Measurements from ENCODE around the gene INS.

The INS gene

DNA sequence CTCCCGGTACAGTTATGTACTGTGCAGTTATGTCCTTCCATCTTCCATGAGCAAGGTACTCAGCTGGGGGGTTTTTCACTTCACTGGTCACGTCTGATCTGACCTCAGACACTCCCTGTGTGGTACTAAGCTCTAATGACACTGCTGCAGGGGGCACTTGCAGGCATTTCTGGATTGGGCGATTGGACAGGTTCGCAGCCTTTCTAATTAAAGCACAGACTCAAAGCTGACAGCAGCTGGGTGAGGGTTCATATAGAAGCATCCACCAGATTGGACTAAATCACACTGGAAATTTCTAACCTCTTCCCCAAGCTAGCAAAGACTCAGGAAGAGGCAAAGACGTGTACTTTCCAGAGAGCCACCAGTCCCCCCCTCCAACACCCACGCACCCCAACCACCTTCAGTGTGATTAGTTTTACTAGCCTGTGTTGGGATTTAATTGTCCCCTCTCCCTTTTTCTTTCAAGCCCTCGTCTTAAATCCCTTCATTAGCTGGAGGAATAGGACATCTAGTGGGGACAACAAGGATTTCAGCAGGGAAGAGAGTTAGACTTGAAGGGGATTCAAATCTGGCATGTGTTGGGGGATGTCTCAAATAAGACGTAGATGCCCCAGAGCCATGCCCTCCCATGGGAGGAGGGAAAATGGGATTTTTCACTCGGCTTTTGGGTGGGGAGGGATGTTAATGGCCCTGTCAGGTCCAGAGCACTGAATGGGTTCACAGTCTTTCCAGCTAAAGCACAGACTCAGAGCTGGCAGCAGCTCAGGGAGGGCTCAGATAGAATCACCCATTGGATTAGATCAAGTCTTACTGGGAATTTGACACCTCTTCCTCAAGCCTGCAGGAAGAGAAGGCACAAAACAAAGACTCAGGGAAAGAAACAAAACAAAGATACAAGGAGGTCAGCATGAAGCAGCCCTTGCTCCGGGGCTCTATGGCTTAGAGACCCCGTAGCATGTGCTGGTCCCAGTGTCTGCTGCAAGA lies 10.9 kb downstream of the INS start:
- DNase-seq = no peak
- H3K27ac ChIP-seq = no peak overlapping the region
- in situ Hi-C loops (cut with HindIII; ENCODE audit: low pct_ligation_motif_present, low sequenced_read_pairs) = no loop called here
- H3K4me3 ChIP-seq (ENCODE audit: low read depth, low read length) = no peak overlapping the region
- TF ChIP-seq, protein P1, sequence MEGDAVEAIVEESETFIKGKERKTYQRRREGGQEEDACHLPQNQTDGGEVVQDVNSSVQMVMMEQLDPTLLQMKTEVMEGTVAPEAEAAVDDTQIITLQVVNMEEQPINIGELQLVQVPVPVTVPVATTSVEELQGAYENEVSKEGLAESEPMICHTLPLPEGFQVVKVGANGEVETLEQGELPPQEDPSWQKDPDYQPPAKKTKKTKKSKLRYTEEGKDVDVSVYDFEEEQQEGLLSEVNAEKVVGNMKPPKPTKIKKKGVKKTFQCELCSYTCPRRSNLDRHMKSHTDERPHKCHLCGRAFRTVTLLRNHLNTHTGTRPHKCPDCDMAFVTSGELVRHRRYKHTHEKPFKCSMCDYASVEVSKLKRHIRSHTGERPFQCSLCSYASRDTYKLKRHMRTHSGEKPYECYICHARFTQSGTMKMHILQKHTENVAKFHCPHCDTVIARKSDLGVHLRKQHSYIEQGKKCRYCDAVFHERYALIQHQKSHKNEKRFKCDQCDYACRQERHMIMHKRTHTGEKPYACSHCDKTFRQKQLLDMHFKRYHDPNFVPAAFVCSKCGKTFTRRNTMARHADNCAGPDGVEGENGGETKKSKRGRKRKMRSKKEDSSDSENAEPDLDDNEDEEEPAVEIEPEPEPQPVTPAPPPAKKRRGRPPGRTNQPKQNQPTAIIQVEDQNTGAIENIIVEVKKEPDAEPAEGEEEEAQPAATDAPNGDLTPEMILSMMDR (IDR thresholded peaks at IDR 0.05; ENCODE audit: low read depth, low read length, missing control alignments) = peak; percentile 75
- peaks cover 34% of the 10 kb centered on the region for H3K27me3 ChIP-seq (replicated peaks)
- no peaks in the 10 kb centered on the region for H3K36me3 ChIP-seq (replicated peaks)

DNA sequence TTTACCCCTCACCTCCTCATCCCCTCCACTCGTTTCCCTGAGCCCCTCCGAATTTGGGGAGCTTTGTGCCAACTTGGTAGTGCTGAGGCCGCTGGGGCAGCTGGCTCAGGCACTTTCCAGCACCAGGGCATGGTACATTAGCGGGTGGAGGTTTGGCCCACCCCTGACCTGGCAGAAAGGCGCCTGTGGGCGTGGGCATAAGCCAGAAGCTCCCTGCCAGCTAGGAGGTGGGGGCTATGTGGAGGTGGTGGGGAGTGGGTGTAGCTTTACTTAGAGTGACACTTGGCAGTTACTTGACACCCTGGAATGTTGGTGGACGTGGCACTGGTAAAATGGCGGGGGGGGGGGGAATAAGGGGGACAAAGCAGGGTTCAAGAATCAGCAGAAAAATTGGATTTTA lies 11.5 kb downstream of the INS start:
- in situ Hi-C loops (cut with HindIII; ENCODE audit: low pct_ligation_motif_present, low sequenced_read_pairs) = no loop called here
- Histone ChIP-seq H3K27ac (no peak overlapping the region), H3K27me3 (replicated peaks) (peaks cover 40% of the 10 kb centered on the region), H3K4me3 (ENCODE audit: low read depth, low read length) (no peak overlapping the region), H3K36me3 (replicated peaks) (no peaks in the 10 kb centered on the region)
- TF ChIP-seq, protein P1 (IDR thresholded peaks at IDR 0.05; ENCODE audit: low read depth, low read length, missing control alignments) = no peak
- no peak for DNase-seq

DNA sequence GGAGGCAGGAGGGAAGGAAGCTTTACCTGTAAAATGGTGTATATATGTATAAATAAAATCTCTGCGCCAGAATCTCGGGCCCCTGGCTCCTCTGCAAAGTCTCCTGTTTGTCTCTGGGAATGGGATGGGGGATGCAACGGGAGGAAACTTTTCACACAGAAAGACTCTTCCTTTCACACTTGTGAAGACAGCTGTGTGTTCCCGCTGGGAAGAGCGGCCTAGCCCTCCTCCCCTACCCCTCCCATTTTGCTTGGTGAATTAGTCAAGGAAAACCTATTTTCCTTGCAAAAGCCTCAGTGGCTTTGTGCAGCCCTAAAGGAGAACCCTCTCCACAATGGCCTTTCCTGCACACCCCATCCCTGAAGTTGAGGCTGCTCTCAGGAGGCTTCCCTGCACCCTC lies 12.4 kb downstream of the INS start:
- in situ Hi-C loops (cut with HindIII; ENCODE audit: low pct_ligation_motif_present, low sequenced_read_pairs) = no loop called here
- DNase-seq = no peak
- no peaks in the 10 kb centered on the region for H3K36me3 ChIP-seq (replicated peaks)
- peaks cover 49% of the 10 kb centered on the region for H3K27me3 ChIP-seq (replicated peaks)
- no peak overlapping the region for H3K27ac ChIP-seq
- H3K4me3 ChIP-seq (ENCODE audit: low read depth, low read length) = no peak overlapping the region
- TF ChIP-seq, protein P1 (IDR thresholded peaks at IDR 0.05; ENCODE audit: low read depth, low read length, missing control alignments) = no peak

DNA sequence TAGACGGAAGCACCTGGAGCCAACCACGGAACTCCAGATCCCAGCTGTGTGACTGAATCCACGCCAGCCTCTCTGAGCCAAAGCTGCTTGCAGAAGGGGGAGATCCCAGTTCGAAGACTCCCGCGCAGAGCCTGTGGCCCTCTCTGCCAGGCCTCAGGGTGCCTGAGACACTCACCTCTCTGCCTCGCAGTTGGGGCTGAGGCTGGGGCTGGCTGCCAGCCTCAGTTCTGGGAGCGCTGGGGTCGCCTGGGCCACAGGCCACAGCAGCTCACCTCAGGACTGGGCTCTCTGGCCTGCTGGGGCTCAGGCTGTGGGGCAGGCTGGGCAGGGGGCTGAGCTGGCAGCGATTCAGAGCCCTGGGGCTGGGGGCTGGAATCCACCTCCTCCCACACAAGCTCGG lies 13.6 kb downstream of the INS start:
- no peak overlapping the region for H3K4me3 ChIP-seq (ENCODE audit: low read depth, low read length)

DNA sequence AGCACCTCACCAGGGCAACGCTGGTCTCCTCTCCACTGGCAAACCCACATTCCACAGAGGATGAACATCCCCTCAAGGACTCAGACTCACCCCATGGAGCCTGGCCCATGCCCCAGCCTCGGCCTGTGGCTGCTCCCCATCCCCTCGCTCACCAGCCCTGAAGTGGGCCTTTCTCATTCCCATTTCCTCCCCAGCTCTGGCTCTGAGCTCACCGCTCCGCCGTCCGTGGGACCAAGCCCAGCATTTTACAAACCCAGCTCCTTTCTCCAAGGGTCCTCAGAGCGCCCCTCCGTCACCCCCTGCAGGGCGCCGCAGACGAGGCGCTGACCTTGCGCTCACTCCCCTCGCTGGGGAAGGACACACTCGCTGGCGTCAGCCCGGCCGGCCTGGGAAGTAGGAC lies 15.0 kb downstream of the INS start:
- H3K36me3 ChIP-seq (replicated peaks) = no peaks in the 10 kb centered on the region
- in situ Hi-C loops (cut with HindIII; ENCODE audit: low pct_ligation_motif_present, low sequenced_read_pairs) = no loop called here
- H3K4me3 ChIP-seq (ENCODE audit: low read depth, low read length) = no peak overlapping the region
- TF ChIP-seq, protein P1 (IDR thresholded peaks at IDR 0.05; ENCODE audit: low read depth, low read length, missing control alignments) = no peak
- H3K27ac ChIP-seq = no peak overlapping the region
- DNase-seq = no peak
- H3K27me3 ChIP-seq (replicated peaks) = peaks cover 64% of the 10 kb centered on the region

More for the DNA sequence above, 13.6 kb downstream of the INS start:
- DNase-seq = no peak
- H3K36me3 ChIP-seq (replicated peaks) = no peaks in the 10 kb centered on the region
- in situ Hi-C loops (cut with HindIII; ENCODE audit: low pct_ligation_motif_present, low sequenced_read_pairs) = no loop called here
- TF ChIP-seq, protein P1 (IDR thresholded peaks at IDR 0.05; ENCODE audit: low read depth, low read length, missing control alignments) = no peak
- H3K27ac ChIP-seq = no peak overlapping the region
- peaks cover 58% of the 10 kb centered on the region for H3K27me3 ChIP-seq (replicated peaks)

Data from brain microvascular endothelial cell (primary cell).